ENCODE measurements around the gene MAST4. TPM values are rescaled to one million over a fixed set of nuclear protein-coding genes. Genes with fewer than 3 reads are reported as not detected.

Gene MAST4
- total and polyA plus RNA-seq, 4 donors = 3.7 to 9.5 (median 6.5) TPM

DNA sequence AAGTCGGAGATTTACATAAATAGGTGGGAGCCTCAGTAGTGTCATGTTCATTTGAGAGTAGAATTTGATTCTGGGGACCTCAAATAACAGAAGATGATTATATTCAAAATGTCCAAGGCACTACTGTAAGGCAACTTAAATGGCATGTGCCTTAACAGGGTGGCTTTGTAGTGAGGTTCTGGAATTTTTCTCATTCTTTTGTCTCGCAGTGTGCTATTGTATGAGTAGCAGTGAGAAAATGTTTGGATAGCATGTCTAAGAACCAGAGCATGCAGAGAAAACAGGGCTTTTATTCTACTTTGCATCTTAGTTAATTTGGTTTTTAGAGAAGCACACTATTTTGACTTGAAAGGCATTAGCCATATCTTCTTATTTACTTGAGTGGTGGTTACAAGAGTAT, 25.0 kb downstream of the MAST4 start:
- no peaks in the 10 kb centered on the region for H3K36me3 ChIP-seq (ENCODE audit: control insufficient read depth in 4 of 4, insufficient read depth in 3 of 4, low read depth in 1 of 4, low read length in 3 of 4)
- no peak for TF ChIP-seq TAF1 (conservative IDR thresholded peaks at IDR 0.05)
- TF ChIP-seq, protein P1, sequence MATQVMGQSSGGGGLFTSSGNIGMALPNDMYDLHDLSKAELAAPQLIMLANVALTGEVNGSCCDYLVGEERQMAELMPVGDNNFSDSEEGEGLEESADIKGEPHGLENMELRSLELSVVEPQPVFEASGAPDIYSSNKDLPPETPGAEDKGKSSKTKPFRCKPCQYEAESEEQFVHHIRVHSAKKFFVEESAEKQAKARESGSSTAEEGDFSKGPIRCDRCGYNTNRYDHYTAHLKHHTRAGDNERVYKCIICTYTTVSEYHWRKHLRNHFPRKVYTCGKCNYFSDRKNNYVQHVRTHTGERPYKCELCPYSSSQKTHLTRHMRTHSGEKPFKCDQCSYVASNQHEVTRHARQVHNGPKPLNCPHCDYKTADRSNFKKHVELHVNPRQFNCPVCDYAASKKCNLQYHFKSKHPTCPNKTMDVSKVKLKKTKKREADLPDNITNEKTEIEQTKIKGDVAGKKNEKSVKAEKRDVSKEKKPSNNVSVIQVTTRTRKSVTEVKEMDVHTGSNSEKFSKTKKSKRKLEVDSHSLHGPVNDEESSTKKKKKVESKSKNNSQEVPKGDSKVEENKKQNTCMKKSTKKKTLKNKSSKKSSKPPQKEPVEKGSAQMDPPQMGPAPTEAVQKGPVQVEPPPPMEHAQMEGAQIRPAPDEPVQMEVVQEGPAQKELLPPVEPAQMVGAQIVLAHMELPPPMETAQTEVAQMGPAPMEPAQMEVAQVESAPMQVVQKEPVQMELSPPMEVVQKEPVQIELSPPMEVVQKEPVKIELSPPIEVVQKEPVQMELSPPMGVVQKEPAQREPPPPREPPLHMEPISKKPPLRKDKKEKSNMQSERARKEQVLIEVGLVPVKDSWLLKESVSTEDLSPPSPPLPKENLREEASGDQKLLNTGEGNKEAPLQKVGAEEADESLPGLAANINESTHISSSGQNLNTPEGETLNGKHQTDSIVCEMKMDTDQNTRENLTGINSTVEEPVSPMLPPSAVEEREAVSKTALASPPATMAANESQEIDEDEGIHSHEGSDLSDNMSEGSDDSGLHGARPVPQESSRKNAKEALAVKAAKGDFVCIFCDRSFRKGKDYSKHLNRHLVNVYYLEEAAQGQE (IDR thresholded peaks at IDR 0.05) = no peak
- no peak overlapping the region for H3K27ac ChIP-seq (ENCODE audit: low read depth in 1 of 2, low read length in 2 of 2)
- 47% methylated on average over 2 of the region's 2 CpGs for WGBS
- no peaks in the 10 kb centered on the region for H3K9me3 ChIP-seq (ENCODE audit: control insufficient read depth in 4 of 4, low read length in 3 of 4)
- no peak for DNase-seq (ENCODE audit: low spot score)
- H3K4me1 ChIP-seq (ENCODE audit: control insufficient read depth in 4 of 4, insufficient read depth in 4 of 4, low read length in 3 of 4) = peaks cover 0 to 4% (median 2%) of the 10 kb centered on the region in 4 donors
- no peaks in the 10 kb centered on the region for H3K27me3 ChIP-seq (ENCODE audit: control insufficient read depth in 4 of 4, insufficient read depth in 4 of 4, low read length in 3 of 4)
- no peak overlapping the region for H3K4me3 ChIP-seq (ENCODE audit: low read depth in 1 of 3, low read length in 3 of 3)
- H3K9ac ChIP-seq (ENCODE audit: low read depth in 1 of 2, low read length in 2 of 2) = no peak overlapping the region

DNA sequence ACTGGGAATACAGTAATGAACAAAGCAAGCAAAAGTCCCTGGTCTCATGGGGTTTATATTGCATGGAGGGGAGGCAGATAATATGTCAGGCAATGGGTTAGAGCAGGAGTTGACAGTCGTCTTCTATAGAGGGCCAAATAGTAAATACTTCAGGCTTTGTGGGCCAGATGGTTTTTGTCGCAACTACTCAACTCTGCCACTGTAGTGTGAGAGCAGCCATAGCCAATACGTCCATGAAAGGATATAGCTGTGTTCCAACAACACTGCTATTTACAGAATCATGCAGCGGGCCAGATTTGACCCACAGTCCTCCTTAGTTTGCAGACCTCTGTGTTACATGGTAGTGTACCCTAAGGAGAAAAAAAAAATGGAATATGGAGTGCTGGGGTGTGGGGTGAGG, 25.5 kb downstream of the MAST4 start:
- no peak overlapping the region for H3K9ac ChIP-seq (ENCODE audit: low read depth in 1 of 2, low read length in 2 of 2)
- H3K9me3 ChIP-seq (ENCODE audit: control insufficient read depth in 4 of 4, low read length in 3 of 4) = no peaks in the 10 kb centered on the region
- no peaks in the 10 kb centered on the region for H3K27me3 ChIP-seq (ENCODE audit: control insufficient read depth in 4 of 4, insufficient read depth in 4 of 4, low read length in 3 of 4)
- H3K36me3 ChIP-seq (ENCODE audit: control insufficient read depth in 4 of 4, insufficient read depth in 3 of 4, low read depth in 1 of 4, low read length in 3 of 4) = no peaks in the 10 kb centered on the region
- peaks cover 0 to 3% (median 0%) of the 10 kb centered on the region in 4 donors for H3K4me1 ChIP-seq (ENCODE audit: control insufficient read depth in 4 of 4, insufficient read depth in 4 of 4, low read length in 3 of 4)
- H3K4me3 ChIP-seq (ENCODE audit: low read depth in 1 of 3, low read length in 3 of 3) = no peak overlapping the region
- TF ChIP-seq, protein P2, sequence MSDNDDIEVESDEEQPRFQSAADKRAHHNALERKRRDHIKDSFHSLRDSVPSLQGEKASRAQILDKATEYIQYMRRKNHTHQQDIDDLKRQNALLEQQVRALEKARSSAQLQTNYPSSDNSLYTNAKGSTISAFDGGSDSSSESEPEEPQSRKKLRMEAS (IDR thresholded peaks at IDR 0.05) = no peak
- TF ChIP-seq HNF4G (IDR thresholded peaks at IDR 0.05) (no peak), JUND (IDR thresholded peaks at IDR 0.05) (no peak), EGR1 (IDR thresholded peaks at IDR 0.05; ENCODE audit: low read depth in 2 of 2) (no peak), RAD21 (IDR thresholded peaks at IDR 0.05) (no peak), SP1 (IDR thresholded peaks at IDR 0.05) (no peak), RXRA (IDR thresholded peaks at IDR 0.05) (no peak), YY1 (IDR thresholded peaks at IDR 0.05) (no peak), FOXA2 (IDR thresholded peaks at IDR 0.05) (no peak), FOXA1 (IDR thresholded peaks at IDR 0.05) (no peak), NR2F2 (IDR thresholded peaks at IDR 0.05) (no peak), GABPA (IDR thresholded peaks at IDR 0.05 in 1 of 2, conservative IDR thresholded peaks at IDR 0.05 in 1 of 2) (no peak), TAF1 (conservative IDR thresholded peaks at IDR 0.05) (no peak), HNF4A (conservative IDR thresholded peaks at IDR 0.05) (no peak)
- TF ChIP-seq, protein P3, sequence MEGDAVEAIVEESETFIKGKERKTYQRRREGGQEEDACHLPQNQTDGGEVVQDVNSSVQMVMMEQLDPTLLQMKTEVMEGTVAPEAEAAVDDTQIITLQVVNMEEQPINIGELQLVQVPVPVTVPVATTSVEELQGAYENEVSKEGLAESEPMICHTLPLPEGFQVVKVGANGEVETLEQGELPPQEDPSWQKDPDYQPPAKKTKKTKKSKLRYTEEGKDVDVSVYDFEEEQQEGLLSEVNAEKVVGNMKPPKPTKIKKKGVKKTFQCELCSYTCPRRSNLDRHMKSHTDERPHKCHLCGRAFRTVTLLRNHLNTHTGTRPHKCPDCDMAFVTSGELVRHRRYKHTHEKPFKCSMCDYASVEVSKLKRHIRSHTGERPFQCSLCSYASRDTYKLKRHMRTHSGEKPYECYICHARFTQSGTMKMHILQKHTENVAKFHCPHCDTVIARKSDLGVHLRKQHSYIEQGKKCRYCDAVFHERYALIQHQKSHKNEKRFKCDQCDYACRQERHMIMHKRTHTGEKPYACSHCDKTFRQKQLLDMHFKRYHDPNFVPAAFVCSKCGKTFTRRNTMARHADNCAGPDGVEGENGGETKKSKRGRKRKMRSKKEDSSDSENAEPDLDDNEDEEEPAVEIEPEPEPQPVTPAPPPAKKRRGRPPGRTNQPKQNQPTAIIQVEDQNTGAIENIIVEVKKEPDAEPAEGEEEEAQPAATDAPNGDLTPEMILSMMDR (IDR thresholded peaks at IDR 0.05; ENCODE audit: low read depth, low read length, missing input control) = no peak
- TF ChIP-seq, protein P4, sequence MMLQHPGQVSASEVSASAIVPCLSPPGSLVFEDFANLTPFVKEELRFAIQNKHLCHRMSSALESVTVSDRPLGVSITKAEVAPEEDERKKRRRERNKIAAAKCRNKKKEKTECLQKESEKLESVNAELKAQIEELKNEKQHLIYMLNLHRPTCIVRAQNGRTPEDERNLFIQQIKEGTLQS (IDR thresholded peaks at IDR 0.05) = no peak
- TF ChIP-seq, protein P1 (IDR thresholded peaks at IDR 0.05) = no peak
- TF ChIP-seq, protein P5, sequence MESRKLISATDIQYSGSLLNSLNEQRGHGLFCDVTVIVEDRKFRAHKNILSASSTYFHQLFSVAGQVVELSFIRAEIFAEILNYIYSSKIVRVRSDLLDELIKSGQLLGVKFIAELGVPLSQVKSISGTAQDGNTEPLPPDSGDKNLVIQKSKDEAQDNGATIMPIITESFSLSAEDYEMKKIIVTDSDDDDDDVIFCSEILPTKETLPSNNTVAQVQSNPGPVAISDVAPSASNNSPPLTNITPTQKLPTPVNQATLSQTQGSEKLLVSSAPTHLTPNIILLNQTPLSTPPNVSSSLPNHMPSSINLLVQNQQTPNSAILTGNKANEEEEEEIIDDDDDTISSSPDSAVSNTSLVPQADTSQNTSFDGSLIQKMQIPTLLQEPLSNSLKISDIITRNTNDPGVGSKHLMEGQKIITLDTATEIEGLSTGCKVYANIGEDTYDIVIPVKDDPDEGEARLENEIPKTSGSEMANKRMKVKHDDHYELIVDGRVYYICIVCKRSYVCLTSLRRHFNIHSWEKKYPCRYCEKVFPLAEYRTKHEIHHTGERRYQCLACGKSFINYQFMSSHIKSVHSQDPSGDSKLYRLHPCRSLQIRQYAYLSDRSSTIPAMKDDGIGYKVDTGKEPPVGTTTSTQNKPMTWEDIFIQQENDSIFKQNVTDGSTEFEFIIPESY (IDR thresholded peaks at IDR 0.05) = no peak
- no peak for DNase-seq (ENCODE audit: low spot score)
- 89% methylated on average over 4 of the region's 4 CpGs for WGBS
- H3K27ac ChIP-seq (ENCODE audit: low read depth in 1 of 2, low read length in 2 of 2) = no peak overlapping the region

Measured in liver (tissue), 9 donors.